Measurements from ENCODE around the gene SEC11A. TPM values are rescaled to one million over a fixed set of nuclear protein-coding genes. Genes with fewer than 3 reads are reported as not detected.

Gene SEC11A
- total RNA-seq: 138 and 159 TPM in 2 replicates

DNA sequence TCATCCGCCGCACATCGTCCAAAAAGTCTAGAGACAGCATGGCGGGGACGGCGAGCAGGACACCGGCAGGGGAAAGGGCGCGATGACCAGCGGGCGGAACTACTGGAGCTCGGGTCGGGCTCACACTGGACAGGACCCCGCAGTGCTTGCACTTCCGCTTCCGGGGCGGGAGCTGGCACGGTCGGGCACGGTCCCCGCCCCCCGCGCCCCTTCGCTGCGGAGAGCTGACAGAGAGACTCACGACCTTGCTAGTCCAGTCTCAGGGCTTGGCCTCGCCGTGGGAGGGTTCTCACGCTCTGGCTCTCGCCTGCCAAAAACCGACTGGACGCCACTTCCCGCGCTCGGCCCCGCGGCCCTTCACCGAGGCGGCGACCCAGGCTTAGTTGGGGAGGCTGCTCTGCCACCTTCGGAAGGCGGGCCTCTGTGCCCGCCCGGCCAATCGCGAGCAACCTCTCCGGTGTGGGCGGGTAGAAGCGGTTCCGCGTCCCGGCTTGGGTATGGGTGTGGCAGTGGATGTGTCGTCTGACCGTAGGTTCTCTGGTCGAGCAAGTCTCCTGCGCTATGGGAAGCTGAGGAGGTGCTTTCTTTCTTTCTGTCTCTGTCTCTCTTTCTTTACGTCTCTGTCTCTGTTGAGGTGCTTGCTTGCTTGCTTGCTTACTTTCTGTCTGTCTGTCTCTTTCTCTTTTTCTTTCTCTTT is at the start of gene SEC11A:
Gene SEC11A, minus strand, starts transcription at position 104 of the 697 bp plus-strand sequence. Its CDS starts 64 bp downstream, at position 40.

DNA sequence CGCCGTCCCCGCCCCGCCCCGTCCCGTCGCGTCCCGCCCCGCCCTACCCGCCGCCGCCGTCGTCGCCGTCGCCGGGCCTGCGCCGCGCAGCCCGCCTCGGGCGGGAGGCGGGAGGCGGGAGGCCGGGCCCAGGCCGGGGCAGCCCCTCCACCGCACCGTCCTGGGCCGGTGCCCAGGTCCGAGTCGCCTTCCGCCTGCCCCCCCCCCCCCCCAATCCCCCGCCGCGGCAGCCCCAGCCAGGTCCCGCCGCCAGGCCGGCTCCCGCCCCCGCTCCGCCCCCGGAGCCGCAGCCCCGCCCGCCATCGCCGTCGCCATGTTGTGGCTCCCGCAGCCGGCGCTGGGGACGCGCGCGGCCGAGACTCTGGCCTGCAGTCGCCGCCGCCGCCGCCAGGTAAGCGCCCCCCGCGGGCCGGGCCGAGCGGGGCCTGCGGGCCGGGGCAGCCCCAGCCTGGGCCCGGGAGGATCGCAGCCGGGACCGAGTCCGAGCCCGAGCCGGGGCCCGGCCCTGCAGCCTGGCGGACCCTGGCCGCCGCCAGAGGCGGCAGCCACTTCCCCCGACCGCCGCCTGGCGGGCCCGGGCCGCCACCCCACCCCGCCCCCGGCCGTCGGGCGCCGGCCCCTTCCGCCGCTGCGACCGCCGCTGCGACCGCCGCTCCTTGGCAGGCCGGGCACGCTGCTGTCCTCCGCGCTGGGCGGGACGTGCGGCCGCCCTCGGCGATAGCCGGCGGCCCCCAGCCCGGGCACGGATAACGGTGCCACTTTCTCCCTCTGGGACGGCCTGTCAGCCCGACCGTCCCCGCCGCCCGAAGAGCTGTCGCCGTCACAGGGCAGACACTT is 32.6 kb upstream of the SEC11A start, which contains the start of gene ZNF592:
Gene ZNF592, plus strand, starts transcription at position 319 of the 837 bp plus-strand sequence. CDS start 34,084 bp downstream, outside the sequence.

DNA sequence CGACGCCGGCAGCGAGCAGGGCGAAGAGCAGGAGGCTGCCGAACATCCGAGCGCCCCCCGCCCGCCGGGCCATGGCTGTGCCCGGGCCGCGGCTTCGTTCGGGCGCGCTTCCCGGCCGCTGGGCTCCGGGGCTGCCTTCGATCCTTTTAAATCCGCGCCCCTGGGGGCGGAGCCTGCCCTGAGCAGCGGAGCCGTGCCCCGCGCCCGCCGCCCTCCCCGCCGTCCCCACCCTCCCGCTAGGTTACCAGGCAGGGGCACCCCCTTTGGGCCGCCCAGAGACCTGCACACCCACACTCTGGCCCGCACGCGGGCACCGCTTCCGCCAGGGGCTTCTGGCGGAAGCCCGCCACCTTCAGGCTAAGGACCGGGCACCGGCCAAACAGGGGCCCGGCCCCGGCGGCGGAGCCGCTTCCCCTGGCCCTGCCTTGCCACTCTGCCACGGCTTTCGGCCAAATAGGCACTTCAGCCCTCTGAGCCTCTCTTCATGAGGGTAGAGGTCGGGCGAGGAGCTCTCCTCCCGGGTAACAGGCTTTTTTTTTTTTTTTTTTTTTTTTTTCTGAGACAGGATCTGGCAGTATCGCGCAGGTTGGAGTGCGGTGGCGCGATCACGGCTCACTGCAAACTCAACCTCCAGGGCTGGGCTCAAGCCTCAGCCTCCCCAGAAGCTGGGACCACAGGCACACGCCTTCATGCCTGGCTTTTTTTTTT is 57.7 kb downstream of the SEC11A start, which contains the start of gene NMB:
Gene NMB, minus strand, starts transcription at position 120 of the 708 bp plus-strand sequence. Its CDS starts 47 bp downstream, at position 73.

DNA sequence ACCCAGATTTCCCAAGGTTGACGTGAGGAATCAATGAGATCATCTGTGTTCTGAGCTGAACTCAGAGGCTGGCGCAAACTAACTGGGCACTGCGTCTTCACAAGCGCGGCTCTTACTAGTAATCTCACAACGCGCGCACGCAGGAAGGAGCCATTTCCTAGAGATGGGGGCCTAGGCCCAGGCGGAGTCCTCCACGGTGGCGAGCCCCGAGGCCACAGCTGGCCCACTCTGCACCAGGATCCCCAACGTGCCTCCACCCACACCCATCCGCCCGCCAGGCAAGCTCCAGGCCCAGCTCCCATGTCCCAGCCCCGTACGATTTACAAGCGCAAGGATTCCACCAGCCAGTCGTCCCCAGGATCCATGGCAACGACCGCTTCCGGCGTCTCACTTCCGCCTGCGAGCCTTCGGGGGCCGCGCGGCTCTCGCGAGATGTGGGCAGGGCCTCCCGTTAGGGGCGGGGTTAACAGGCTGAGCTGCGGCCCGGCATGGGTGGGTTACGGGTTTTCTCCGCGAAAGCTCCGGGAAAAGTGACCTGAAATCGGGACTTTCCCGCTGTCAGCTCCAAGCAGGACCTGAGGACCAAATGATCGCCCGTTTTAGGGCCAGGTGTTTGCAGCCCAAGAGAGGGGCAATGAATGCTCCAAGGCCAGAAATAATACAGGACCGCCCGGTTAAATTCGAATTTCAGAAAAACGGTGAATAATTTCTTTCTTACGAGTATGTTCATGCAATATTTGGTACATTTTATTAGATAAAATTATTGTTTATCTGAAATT is 61.8 kb downstream of the SEC11A start, which contains the start of gene WDR73:
Gene WDR73, minus strand, starts transcription at position 374 of the 779 bp plus-strand sequence. Its CDS starts 9 bp downstream, at position 365.

Other genes starting within 250 kb of the SEC11A start
- 2.5 and 3.7 TPM in 2 replicates for gene ZSCAN2, start 115.1 kb downstream of the SEC11A start, total RNA-seq
- 12.9 and 15.9 TPM in 2 replicates for gene WDR73, start 61.9 kb downstream of the SEC11A start, total RNA-seq
- 9.1 and 10.2 TPM in 2 replicates for gene NMB, start 57.9 kb downstream of the SEC11A start, total RNA-seq
- 5.0 and 7.5 TPM in 2 replicates for gene ZNF592, start 32.5 kb upstream of the SEC11A start, total RNA-seq
- gene ALPK3, start 101.2 kb upstream of the SEC11A start, total RNA-seq: 0.08 TPM in 1 of 2 replicates, not detected in the other
- not detected in 2 replicates for gene SLC28A1, start 168.5 kb upstream of the SEC11A start, total RNA-seq

Measured in hair follicular keratinocyte (primary cell).